BLaER1 treated with 17β-estradiol and CSF1 and Interleukin-3, amounts not matched to agents 10 nM and 100 nM (cell line): ENCODE measurements around the gene S100A7A.
"Not testable (repeated sequence)": the region's sequence is repeated elsewhere in the genome, so short reads cannot be mapped to it uniquely, and the experiment has no call there.

Source experiments
- H3K27ac ChIP-seq, 11 experiments: shearing (Covaris generic); formaldehyde crosslinking; 2 replicates each; pipeline ENCODE4 v1.8.1; 2022
- H3K27me3 ChIP-seq, 11 experiments: shearing (Covaris generic); formaldehyde crosslinking; 2 replicates each; pipeline ENCODE4 v1.8.1; 2022
- H3K36me3 ChIP-seq, 11 experiments: shearing (Covaris generic); formaldehyde crosslinking; 2 replicates each; pipeline ENCODE4 v1.8.1; 2022
- H3K4me1 ChIP-seq, 10 experiments: shearing (Covaris generic); formaldehyde crosslinking; 2 replicates each; pipeline ENCODE4 v1.8.1; 2022
- H3K4me2 ChIP-seq, 11 experiments: shearing (Covaris generic); formaldehyde crosslinking; 2 replicates each; pipeline ENCODE4 v1.8.1; 2022
- H3K4me3 ChIP-seq, 10 experiments: shearing (Covaris generic); formaldehyde crosslinking; 2 replicates each; pipeline ENCODE4 v1.8.1; 2022
- H3K9ac ChIP-seq, 11 experiments: shearing (Covaris generic); formaldehyde crosslinking; 2 replicates each; pipeline ENCODE4 v1.8.1; 2022
- H3K9me3 ChIP-seq, 11 experiments: shearing (Covaris generic); formaldehyde crosslinking; replicated peaks in 1 of 11; 2 replicates each; pipeline ENCODE4 v1.8.1; 2022
- H4K20me1 ChIP-seq, 11 experiments: shearing (Covaris generic); formaldehyde crosslinking; 2 replicates each; pipeline ENCODE4 v1.8.1; 2022
- Cebpa-rat ChIP-seq, 11 experiments: shearing (Covaris generic); IDR thresholded peaks; 2 replicates each; pipeline ENCODE4 v1.8.1; 2022

Gene S100A7A

GRCh38 chr1:153432874-153433681, 16.8 kb downstream of the S100A7A start:
- H3K4me2 ChIP-seq, result no peak overlapping the region
- no peaks in the 10 kb centered on the region for H4K20me1 ChIP-seq
- H3K27me3 ChIP-seq, result no peaks in the 10 kb centered on the region
- no peaks in the 10 kb centered on the region for H3K36me3 ChIP-seq
- TF ChIP-seq Cebpa-rat (IDR thresholded peaks at IDR 0.05), result no peak
- no peak overlapping the region for H3K4me3 ChIP-seq
- H3K27ac ChIP-seq, result no peak overlapping the region
- H3K4me1 ChIP-seq, result peaks cover 6 to 15% (median 10%) of the 10 kb centered on the region in 10 experiments
- H3K9ac ChIP-seq, result no peak overlapping the region
- no peaks in the 10 kb centered on the region for H3K9me3 ChIP-seq

GRCh38 chr1:153434746-153435455, 18.6 kb downstream of the S100A7A start:
- no peak for TF ChIP-seq Cebpa-rat (IDR thresholded peaks at IDR 0.05)
- Histone ChIP-seq H4K20me1 (no peaks in the 10 kb centered on the region), H3K4me1 (peaks cover 6 to 15% (median 10%) of the 10 kb centered on the region in 10 experiments), H3K9ac (no peak overlapping the region), H3K36me3 (no peaks in the 10 kb centered on the region), H3K27me3 (no peaks in the 10 kb centered on the region), H3K4me2 (no peak overlapping the region), H3K27ac (no peak overlapping the region), H3K4me3 (no peak overlapping the region), H3K9me3 (no peaks in the 10 kb centered on the region)

GRCh38 chr1:153437236-153437635, 20.9 kb downstream of the S100A7A start:
- H3K4me3 ChIP-seq, result no peak overlapping the region
- TF ChIP-seq Cebpa-rat (IDR thresholded peaks at IDR 0.05), result no peak
- H3K9ac ChIP-seq, result no peak overlapping the region
- H3K4me2 ChIP-seq, result peak overlapping the region in 9 of 11 experiments; percentile 35 to 73 (median 48); a peak in 13 of 22 replicates
- no peaks in the 10 kb centered on the region for H4K20me1 ChIP-seq
- H3K27ac ChIP-seq, result no peak overlapping the region
- no peaks in the 10 kb centered on the region for H3K36me3 ChIP-seq
- peaks cover 9 to 24% (median 12%) of the 10 kb centered on the region in 10 experiments for H3K4me1 ChIP-seq
- H3K27me3 ChIP-seq, result no peaks in the 10 kb centered on the region
- H3K9me3 ChIP-seq, result no peaks in the 10 kb centered on the region

- Histone ChIP-seq H3K9me3 (peaks cover 0 to 7% (median 6%) of the 10 kb centered on the region in 11 experiments; a peak in 12 of 22 replicates), H3K36me3 (no peaks in the 10 kb centered on the region), H3K4me1 (peaks cover 9 to 24% (median 12%) of the 10 kb centered on the region in 10 experiments), H3K4me2 (no peak overlapping the region), H3K4me3 (no peak overlapping the region), H3K27ac (no peak overlapping the region), H3K9ac (no peak overlapping the region), H4K20me1 (no peaks in the 10 kb centered on the region), H3K27me3 (no peaks in the 10 kb centered on the region)
- TF ChIP-seq Cebpa-rat (IDR thresholded peaks at IDR 0.05), result no peak
These were observed 22.3 kb downstream of the S100A7A start for GRCh38 chr1:153438599-153438998.

GRCh38 chr1:153439273-153439672, 23.0 kb downstream of the S100A7A start:
- H3K9ac ChIP-seq, result no peak overlapping the region

GRCh38 chr1:153441238-153441755, 25.0 kb downstream of the S100A7A start:
- H3K9me3 ChIP-seq, result peaks cover 0 to 8% (median 6%) of the 10 kb centered on the region in 11 experiments; a peak in 12 of 22 replicates
- peaks cover 9 to 20% (median 11%) of the 10 kb centered on the region in 10 experiments for H3K4me1 ChIP-seq
- no peak overlapping the region for H3K9ac ChIP-seq
- no peak overlapping the region for H3K4me3 ChIP-seq
- no peak overlapping the region for H3K4me2 ChIP-seq
- no peaks in the 10 kb centered on the region for H3K27me3 ChIP-seq
- no peaks in the 10 kb centered on the region for H3K36me3 ChIP-seq
- no peak overlapping the region for H3K27ac ChIP-seq
- no peaks in the 10 kb centered on the region for H4K20me1 ChIP-seq
- TF ChIP-seq Cebpa-rat (IDR thresholded peaks at IDR 0.05), result no peak

More at GRCh38 chr1:153439273-153439672, 23.0 kb downstream of the S100A7A start:
- no peak overlapping the region for H3K4me3 ChIP-seq
- H3K27ac ChIP-seq, result no peak overlapping the region
- no peaks in the 10 kb centered on the region for H3K27me3 ChIP-seq
- no peaks in the 10 kb centered on the region for H4K20me1 ChIP-seq
- peaks cover 9 to 24% (median 12%) of the 10 kb centered on the region in 10 experiments for H3K4me1 ChIP-seq
- no peak overlapping the region for H3K4me2 ChIP-seq
- H3K9me3 ChIP-seq, result peaks cover 0 to 8% (median 6%) of the 10 kb centered on the region in 11 experiments; a peak in 12 of 22 replicates
- H3K36me3 ChIP-seq, result no peaks in the 10 kb centered on the region
- TF ChIP-seq Cebpa-rat (IDR thresholded peaks at IDR 0.05), result no peak

- Histone ChIP-seq H3K4me1 (peaks cover 0 to 10% (median 0%) of the 10 kb centered on the region in 10 experiments; a peak in 3 of 20 replicates), H3K36me3 (no peaks in the 10 kb centered on the region), H3K4me3 (no peak overlapping the region), H3K4me2 (no peak overlapping the region), H3K9ac (no peak overlapping the region), H3K27me3 (no peaks in the 10 kb centered on the region), H4K20me1 (no peaks in the 10 kb centered on the region), H3K9me3 (peaks cover 0 to 8% (median 6%) of the 10 kb centered on the region in 11 experiments; a peak in 12 of 22 replicates), H3K27ac (no peak overlapping the region)
- no peak for TF ChIP-seq Cebpa-rat (IDR thresholded peaks at IDR 0.05)
These were observed 27.2 kb downstream of the S100A7A start for GRCh38 chr1:153443486-153443885.

GRCh38 chr1:153444078-153444477, 27.8 kb downstream of the S100A7A start:
- Histone ChIP-seq H3K9ac (no peak overlapping the region), H3K4me3 (no peak overlapping the region), H3K27me3 (no peaks in the 10 kb centered on the region), H3K9me3 (peaks cover 0 to 8% (median 6%) of the 10 kb centered on the region in 11 experiments; a peak in 12 of 22 replicates), H3K36me3 (no peaks in the 10 kb centered on the region), H3K4me1 (peaks cover 0 to 10% (median 0%) of the 10 kb centered on the region in 10 experiments; a peak in 3 of 20 replicates), H4K20me1 (no peaks in the 10 kb centered on the region), H3K27ac (no peak overlapping the region), H3K4me2 (no peak overlapping the region)
- TF ChIP-seq Cebpa-rat (IDR thresholded peaks at IDR 0.05), result no peak

GRCh38 chr1:153447498-153448170, 31.3 kb downstream of the S100A7A start:
- H3K27ac ChIP-seq, result no peak overlapping the region
- no peak for TF ChIP-seq Cebpa-rat (IDR thresholded peaks at IDR 0.05)

GRCh38 chr1:153448851-153449250, 32.5 kb downstream of the S100A7A start:
- H3K4me2 ChIP-seq, H3K9me3 ChIP-seq, H3K36me3 ChIP-seq, H3K27me3 ChIP-seq, H3K4me1 ChIP-seq, H4K20me1 ChIP-seq, H3K27ac ChIP-seq, H3K9ac ChIP-seq, H3K4me3 ChIP-seq: not testable (repeated sequence)

More at GRCh38 chr1:153447498-153448170, 31.3 kb downstream of the S100A7A start:
- H3K9me3 ChIP-seq, result peaks cover 0 to 8% (median 6%) of the 10 kb centered on the region in 11 experiments; a peak in 12 of 22 replicates
- H4K20me1 ChIP-seq, result no peaks in the 10 kb centered on the region
- no peak overlapping the region for H3K4me3 ChIP-seq
- H3K36me3 ChIP-seq, result no peaks in the 10 kb centered on the region
- no peaks in the 10 kb centered on the region for H3K4me1 ChIP-seq
- H3K27me3 ChIP-seq, result no peaks in the 10 kb centered on the region
- no peak overlapping the region for H3K9ac ChIP-seq
- H3K4me2 ChIP-seq, result no peak overlapping the region
